Tibial artery (tissue), 4 donors: ENCODE data around the gene SCCPDH.
A peak's percentile ranks its signal among the peaks of the same experiment; 100 is the strongest.

Experiments used
- DNase-seq, 2 donors: peaks; one replicate each; pipeline ENCODE4 v3.0.0-alpha.2; 2019
- H3K27ac ChIP-seq, 2 donors: fragments of 200-600 bp; sonication (generic) in 1 of 2; 1 replicate in 1 of 2; 2 replicates in 1 of 2; pipeline ENCODE4 v1.5.1; 2018 to 2019; ENCODE audit warnings: mild to moderate bottlenecking in 1 of 2
- H3K27me3 ChIP-seq, 2 donors: fragments of 200-600 bp; sonication (generic) in 1 of 2; one replicate each; pipeline versions ENCODE4 v1.5.1 to v1.6.0; 2016 to 2019
- H3K36me3 ChIP-seq, 3 donors: fragments of 200-600 bp; sonication (generic) in 2 of 3; one replicate each; pipeline ENCODE4 v1.5.1; 2016 to 2019; ENCODE audit warnings: mild to moderate bottlenecking in 2 of 3
- H3K4me1 ChIP-seq, 4 donors: fragments of 200-600 bp; sonication (generic) in 2 of 4; 1 replicate in 3 of 4; 2 replicates in 1 of 4; pipeline ENCODE4 v1.5.1; 2016 to 2019
- H3K4me3 ChIP-seq, 2 donors: fragments of 200-600 bp; sonication (generic) in 1 of 2; 1 replicate in 1 of 2; 2 replicates in 1 of 2; pipeline ENCODE4 v1.5.1; 2018 to 2019; ENCODE audit warnings: mild to moderate bottlenecking in 2 of 2
- H3K9me3 ChIP-seq, 3 donors: fragments of 200-600 bp; sonication (generic) in 1 of 3; one replicate each; pipeline ENCODE4 v1.5.1; 2016 to 2019
- intact Hi-C: fragments of 100-400 bp; cut with DNase I; formaldehyde crosslinking; loops from one replicate; pipeline ENCODE4 v1.15.0; 2023; ENCODE audit warnings: low total_unique reads
- TF ChIP-seq, protein P1 (sequence below), 2 experiments: fragments of 200-600 bp in 1 of 2; fragments of 450-650 bp in 1 of 2; IDR thresholded peaks; one replicate each; pipeline ENCODE4 v1.5.1; 2017 to 2019; ENCODE audit warnings: antibody characterized with exemption in 2 of 2, mild to moderate bottlenecking in 1 of 2, moderate library complexity in 1 of 2

SCCPDH gene

DNA sequence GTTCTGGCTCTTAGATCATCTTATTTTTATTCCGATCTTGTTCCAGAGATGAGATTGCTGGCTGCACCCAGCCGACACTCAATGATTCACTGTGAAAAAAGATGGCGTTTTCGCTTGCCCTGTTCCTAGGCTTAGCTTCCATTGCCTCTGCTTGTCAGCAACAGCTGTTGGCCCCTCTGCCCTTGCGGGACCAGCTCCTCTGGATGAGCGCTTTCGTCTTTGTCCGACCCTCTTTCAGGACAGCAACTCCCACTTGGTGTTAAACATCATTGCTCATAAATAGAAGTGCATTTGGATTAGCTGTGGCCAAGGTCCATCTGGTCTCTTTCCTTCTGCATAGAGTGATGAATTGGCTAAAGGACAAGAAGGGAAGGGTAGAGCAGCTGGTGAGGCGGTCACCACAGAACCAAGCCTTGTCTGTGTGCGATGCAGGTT lies 43.5 kb upstream of the SCCPDH start:
- Histone ChIP-seq H3K27ac (no peak overlapping the region), H3K36me3 (no peaks in the 10 kb centered on the region), H3K9me3 (no peaks in the 10 kb centered on the region), H3K4me3 (no peak overlapping the region), H3K27me3 (no peaks in the 10 kb centered on the region), H3K4me1 (peaks cover 0 to 9% (median 4%) of the 10 kb centered on the region in 4 donors)
- DNase-seq = no peak
- TF ChIP-seq, protein P1, sequence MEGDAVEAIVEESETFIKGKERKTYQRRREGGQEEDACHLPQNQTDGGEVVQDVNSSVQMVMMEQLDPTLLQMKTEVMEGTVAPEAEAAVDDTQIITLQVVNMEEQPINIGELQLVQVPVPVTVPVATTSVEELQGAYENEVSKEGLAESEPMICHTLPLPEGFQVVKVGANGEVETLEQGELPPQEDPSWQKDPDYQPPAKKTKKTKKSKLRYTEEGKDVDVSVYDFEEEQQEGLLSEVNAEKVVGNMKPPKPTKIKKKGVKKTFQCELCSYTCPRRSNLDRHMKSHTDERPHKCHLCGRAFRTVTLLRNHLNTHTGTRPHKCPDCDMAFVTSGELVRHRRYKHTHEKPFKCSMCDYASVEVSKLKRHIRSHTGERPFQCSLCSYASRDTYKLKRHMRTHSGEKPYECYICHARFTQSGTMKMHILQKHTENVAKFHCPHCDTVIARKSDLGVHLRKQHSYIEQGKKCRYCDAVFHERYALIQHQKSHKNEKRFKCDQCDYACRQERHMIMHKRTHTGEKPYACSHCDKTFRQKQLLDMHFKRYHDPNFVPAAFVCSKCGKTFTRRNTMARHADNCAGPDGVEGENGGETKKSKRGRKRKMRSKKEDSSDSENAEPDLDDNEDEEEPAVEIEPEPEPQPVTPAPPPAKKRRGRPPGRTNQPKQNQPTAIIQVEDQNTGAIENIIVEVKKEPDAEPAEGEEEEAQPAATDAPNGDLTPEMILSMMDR (IDR thresholded peaks at IDR 0.05) = no peak
- intact Hi-C loops = no loop called here

DNA sequence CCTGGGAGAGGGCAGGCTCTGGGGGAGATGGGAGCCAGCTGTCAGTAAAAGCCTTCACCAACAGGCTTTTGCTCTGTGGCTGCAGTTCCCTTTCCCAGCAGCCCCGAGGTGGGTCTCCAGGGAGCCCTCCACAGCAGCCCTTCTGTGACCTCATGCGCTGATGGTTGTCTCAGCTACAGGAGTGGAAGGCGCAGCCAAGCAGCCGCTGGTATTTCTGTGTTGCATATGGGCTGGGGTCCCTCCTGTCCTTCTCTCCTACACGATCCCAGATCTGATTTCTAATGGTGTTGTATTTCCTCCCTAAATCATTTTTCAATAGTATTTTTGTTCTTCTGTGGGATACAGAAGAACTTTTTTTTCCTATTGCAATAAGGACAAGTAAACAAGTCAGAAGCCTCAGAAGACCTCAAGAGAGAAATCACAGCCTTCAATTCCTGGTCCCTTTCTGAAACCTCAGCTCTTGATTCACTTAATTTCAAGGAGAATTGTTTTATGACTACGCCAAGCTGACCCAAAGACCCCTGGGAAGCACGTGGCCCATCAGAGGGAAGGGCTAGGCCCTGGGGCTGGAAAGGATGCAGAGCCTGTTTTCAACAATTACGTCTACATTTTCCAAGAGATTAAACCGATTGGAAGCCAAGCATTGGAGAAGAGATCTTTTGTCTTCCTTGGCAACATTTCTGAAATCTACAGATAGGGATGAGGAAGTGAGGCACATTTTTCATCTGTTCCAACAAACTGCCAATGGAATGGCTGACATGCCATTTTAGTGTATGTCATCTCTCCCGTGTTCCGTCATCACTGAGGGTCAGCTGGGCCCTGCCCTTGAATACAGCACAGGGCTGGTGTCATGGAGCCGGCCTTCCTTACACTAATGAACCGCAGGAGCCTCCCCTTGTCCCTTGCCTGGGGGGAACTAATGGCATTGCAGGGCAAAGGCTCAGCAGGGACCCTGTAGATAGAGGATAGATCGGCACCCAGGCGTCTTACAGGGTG lies 42.0 kb upstream of the SCCPDH start:
- intact Hi-C loops = no loop called here
- H3K27me3 ChIP-seq = peaks cover 0 to 10% of the 10 kb centered on the region in 2 donors
- H3K4me1 ChIP-seq = peaks cover 0 to 9% (median 4%) of the 10 kb centered on the region in 4 donors
- H3K4me3 ChIP-seq = no peak overlapping the region
- no peak overlapping the region for H3K27ac ChIP-seq
- no peak for DNase-seq
- TF ChIP-seq, protein P1 (IDR thresholded peaks at IDR 0.05) = no peak
- H3K9me3 ChIP-seq = no peaks in the 10 kb centered on the region
- H3K36me3 ChIP-seq = no peaks in the 10 kb centered on the region

DNA sequence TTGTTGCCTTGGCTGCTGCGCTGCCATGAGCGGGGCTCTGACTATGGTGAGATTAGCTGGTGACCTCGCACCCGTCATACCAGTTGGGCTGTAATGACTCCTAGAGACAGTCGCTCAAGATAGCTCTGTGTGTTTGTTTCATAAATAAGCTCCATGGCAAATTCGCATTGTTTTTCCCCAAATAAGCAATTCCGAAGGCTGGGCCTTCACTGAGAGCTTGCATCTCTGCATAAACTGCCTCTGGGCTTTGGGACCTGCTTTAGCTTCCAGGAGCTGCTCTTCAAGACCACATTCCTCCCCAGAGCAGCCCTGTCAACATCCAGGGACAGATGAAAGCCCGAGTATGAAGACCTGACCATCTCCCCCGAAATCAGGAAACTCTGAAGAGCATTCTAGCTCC lies 40.7 kb upstream of the SCCPDH start:
- Histone ChIP-seq H3K4me3 (no peak overlapping the region), H3K27ac (no peak overlapping the region), H3K36me3 (no peaks in the 10 kb centered on the region), H3K4me1 (peaks cover 0 to 9% (median 3%) of the 10 kb centered on the region in 4 donors), H3K9me3 (no peaks in the 10 kb centered on the region), H3K27me3 (peaks cover 0 to 10% of the 10 kb centered on the region in 2 donors)
- DNase-seq = no peak
- TF ChIP-seq, protein P1 (IDR thresholded peaks at IDR 0.05) = no peak
- intact Hi-C loops = no loop called here

DNA sequence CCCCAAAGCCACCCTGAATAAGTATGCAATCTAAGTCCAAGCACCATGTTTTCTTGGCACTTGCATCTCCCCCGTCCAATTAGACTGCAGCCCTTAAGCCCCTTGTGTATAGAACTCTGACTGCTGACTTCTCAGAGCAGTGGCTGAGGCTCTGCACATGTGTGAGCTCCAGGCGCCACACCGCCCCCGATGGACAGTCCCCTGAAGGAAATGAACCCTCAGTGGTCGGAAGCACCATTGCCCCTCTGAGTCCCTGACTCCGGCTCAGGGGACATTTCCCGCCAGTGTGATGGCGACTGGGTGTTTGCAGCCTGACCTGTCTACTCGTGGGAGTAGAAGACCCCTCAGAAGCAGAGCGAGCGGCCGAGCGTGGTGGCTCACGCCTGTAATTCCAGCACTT lies 37.2 kb upstream of the SCCPDH start:
- H3K36me3 ChIP-seq = no peaks in the 10 kb centered on the region
- H3K4me1 ChIP-seq = peaks cover 0 to 15% (median 4%) of the 10 kb centered on the region in 4 donors
- H3K27me3 ChIP-seq = peaks cover 0 to 10% of the 10 kb centered on the region in 2 donors
- TF ChIP-seq, protein P1 (IDR thresholded peaks at IDR 0.05) = no peak
- no peak overlapping the region for H3K27ac ChIP-seq
- intact Hi-C loops = no loop called here
- no peak for DNase-seq
- H3K9me3 ChIP-seq = no peaks in the 10 kb centered on the region
- H3K4me3 ChIP-seq = no peak overlapping the region

DNA sequence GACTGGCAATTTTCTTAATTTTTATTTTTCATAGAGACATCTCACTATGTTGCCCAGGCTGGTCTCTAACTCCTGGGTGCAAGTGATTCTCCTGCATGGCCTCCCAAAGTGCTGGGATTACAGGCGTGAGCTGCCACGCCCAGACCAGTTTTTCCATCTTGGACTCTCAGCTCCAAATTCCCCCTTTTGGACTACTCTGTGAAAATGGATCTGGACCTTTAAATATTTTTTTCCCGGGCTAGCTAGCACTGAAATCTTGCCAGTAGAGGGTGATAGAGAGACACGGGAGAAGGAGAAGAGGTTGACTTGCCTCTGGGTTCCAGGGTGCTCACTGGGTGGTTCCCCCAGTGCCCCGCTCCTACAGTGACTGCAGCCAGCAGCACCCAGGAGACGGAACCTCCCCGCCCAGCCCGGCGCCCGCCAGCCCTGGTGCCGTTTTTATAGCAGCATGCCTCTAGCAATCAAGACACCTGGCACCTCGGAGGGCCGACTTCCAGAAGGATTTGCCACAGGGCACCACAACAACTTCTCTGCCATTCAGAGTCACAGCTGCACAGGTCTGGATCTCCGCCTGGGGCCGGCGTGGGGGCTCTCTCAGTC lies 34.7 kb upstream of the SCCPDH start:
- intact Hi-C loops = no loop called here
- Histone ChIP-seq H3K9me3 (peaks cover 0 to 5% (median 0%) of the 10 kb centered on the region in 3 donors), H3K27me3 (peaks cover 0 to 10% of the 10 kb centered on the region in 2 donors), H3K36me3 (no peaks in the 10 kb centered on the region), H3K4me1 (peaks cover 0 to 10% (median 4%) of the 10 kb centered on the region in 4 donors), H3K4me3 (peak overlapping the region; percentile 6), H3K27ac (no peak overlapping the region)
- TF ChIP-seq, protein P1 (IDR thresholded peaks at IDR 0.05) = peak; percentile 57 to 74
- DNase-seq = no peak
